Nephron progenitor cell (in vitro differentiated cells): ENCODE measurements around the gene OBI1.

Experiments
- DNase-seq: peaks from one replicate; pipeline ENCODE4 v3.0.0; 2021
- H3K27ac Mint-ChIP-seq: 2 replicates; pipeline ENCODE4 v1.8.0; 2021; ENCODE audit warnings: mild to moderate bottlenecking, moderate library complexity, mixed read lengths
- H3K27me3 Mint-ChIP-seq: 2 replicates; pipeline ENCODE4 v1.8.0; 2021; ENCODE audit warnings: mild to moderate bottlenecking, low read depth, mixed read lengths; ENCODE audit not compliant: poor library complexity
- H3K36me3 Mint-ChIP-seq: 2 replicates; pipeline ENCODE4 v1.8.0; 2021; ENCODE audit warnings: low read depth, mixed read lengths
- H3K4me1 Mint-ChIP-seq: 2 replicates; pipeline ENCODE4 v1.8.0; 2021; ENCODE audit warnings: mixed read lengths
- H3K4me3 Mint-ChIP-seq: 2 replicates; pipeline ENCODE4 v1.8.0; 2021; ENCODE audit warnings: mild to moderate bottlenecking, moderate library complexity, mixed read lengths
- H3K9me3 Mint-ChIP-seq: 2 replicates; pipeline ENCODE4 v1.8.0; 2021; ENCODE audit warnings: mild to moderate bottlenecking, moderate library complexity, mixed read lengths
- TF ChIP-seq, protein P1 (sequence below): fragments of 200-600 bp; sonication (generic); IDR thresholded peaks from 2 replicates; pipeline ENCODE4 v1.5.0; 2021; ENCODE audit warnings: antibody characterized with exemption

OBI1 gene

GRCh38 chr13:78660495-78660857, 1.5 kb upstream of the OBI1 start:
- H3K9me3 Mint-ChIP-seq, result peaks cover 14% of the 10 kb centered on the region
- DNase-seq, result no peak
- H3K4me3 Mint-ChIP-seq, result no peak overlapping the region
- H3K27me3 Mint-ChIP-seq, result peaks cover 4% of the 10 kb centered on the region
- peaks cover 39% of the 10 kb centered on the region for H3K4me1 Mint-ChIP-seq
- no peak overlapping the region for H3K27ac Mint-ChIP-seq
- TF ChIP-seq, protein P1, sequence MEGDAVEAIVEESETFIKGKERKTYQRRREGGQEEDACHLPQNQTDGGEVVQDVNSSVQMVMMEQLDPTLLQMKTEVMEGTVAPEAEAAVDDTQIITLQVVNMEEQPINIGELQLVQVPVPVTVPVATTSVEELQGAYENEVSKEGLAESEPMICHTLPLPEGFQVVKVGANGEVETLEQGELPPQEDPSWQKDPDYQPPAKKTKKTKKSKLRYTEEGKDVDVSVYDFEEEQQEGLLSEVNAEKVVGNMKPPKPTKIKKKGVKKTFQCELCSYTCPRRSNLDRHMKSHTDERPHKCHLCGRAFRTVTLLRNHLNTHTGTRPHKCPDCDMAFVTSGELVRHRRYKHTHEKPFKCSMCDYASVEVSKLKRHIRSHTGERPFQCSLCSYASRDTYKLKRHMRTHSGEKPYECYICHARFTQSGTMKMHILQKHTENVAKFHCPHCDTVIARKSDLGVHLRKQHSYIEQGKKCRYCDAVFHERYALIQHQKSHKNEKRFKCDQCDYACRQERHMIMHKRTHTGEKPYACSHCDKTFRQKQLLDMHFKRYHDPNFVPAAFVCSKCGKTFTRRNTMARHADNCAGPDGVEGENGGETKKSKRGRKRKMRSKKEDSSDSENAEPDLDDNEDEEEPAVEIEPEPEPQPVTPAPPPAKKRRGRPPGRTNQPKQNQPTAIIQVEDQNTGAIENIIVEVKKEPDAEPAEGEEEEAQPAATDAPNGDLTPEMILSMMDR, result no peak
- peaks cover 6% of the 10 kb centered on the region for H3K36me3 Mint-ChIP-seq

GRCh38 chr13:78659732-78660494, 958 bp upstream of the OBI1 start:
- TF ChIP-seq, protein P1, result no peak
- Mint-ChIP-seq H3K27me3 (peaks cover 4% of the 10 kb centered on the region), H3K9me3 (peaks cover 13% of the 10 kb centered on the region), H3K4me1 (peaks cover 38% of the 10 kb centered on the region), H3K4me3 (peak overlapping the region; percentile 48), H3K27ac (no peak overlapping the region), H3K36me3 (peaks cover 11% of the 10 kb centered on the region)
- DNase-seq, result no peak

DNA sequence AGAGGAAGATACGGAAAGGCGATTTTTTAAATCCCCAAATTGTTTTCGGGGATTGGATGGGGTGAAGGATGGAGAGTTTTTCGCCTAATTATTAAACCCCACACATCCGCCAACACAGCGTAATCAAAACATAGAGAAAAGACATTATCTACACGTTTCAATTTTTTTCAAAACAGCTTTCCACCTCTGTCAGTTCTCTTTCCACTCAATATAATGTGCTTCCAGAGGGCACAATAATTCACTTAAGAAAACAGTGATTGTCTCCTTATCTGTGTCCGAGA, 435 bp upstream of the OBI1 start:
- DNase-seq, result no peak
- Mint-ChIP-seq H3K27me3 (peaks cover 4% of the 10 kb centered on the region), H3K36me3 (peaks cover 14% of the 10 kb centered on the region), H3K9me3 (peaks cover 9% of the 10 kb centered on the region), H3K4me1 (peaks cover 33% of the 10 kb centered on the region), H3K4me3 (peak overlapping the region; percentile 100), H3K27ac (no peak overlapping the region)
- TF ChIP-seq, protein P1, result no peak

GRCh38 chr13:78657699-78658629, 991 bp downstream of the OBI1 start:
- TF ChIP-seq, protein P1, result no peak
- Mint-ChIP-seq H3K4me1 (peaks cover 27% of the 10 kb centered on the region), H3K4me3 (peak overlapping the region; percentile 100), H3K27me3 (peaks cover 4% of the 10 kb centered on the region), H3K9me3 (peaks cover 9% of the 10 kb centered on the region), H3K27ac (peak overlapping the region; percentile 99), H3K36me3 (peaks cover 14% of the 10 kb centered on the region)
- DNase-seq, result no peak

- no peak for DNase-seq
- TF ChIP-seq, protein P1, result no peak
- H3K4me1 Mint-ChIP-seq, result peaks cover 27% of the 10 kb centered on the region
- H3K27ac Mint-ChIP-seq, result no peak overlapping the region
- peak overlapping the region; percentile 0 for H3K4me3 Mint-ChIP-seq
- H3K9me3 Mint-ChIP-seq, result peaks cover 9% of the 10 kb centered on the region
- peaks cover 14% of the 10 kb centered on the region for H3K36me3 Mint-ChIP-seq
- H3K27me3 Mint-ChIP-seq, result no peaks in the 10 kb centered on the region
These were observed 3.0 kb downstream of the OBI1 start for GRCh38 chr13:78655906-78656305.
